Pons (tissue), 1 donor: Measurements from ENCODE around the gene CARS1.

ENCODE experiments used
- DNase-seq: peaks from one replicate; pipeline ENCODE4 v3.0.0-alpha.2; 2016; ENCODE audit warnings: low spot score

Gene CARS1

DNA sequence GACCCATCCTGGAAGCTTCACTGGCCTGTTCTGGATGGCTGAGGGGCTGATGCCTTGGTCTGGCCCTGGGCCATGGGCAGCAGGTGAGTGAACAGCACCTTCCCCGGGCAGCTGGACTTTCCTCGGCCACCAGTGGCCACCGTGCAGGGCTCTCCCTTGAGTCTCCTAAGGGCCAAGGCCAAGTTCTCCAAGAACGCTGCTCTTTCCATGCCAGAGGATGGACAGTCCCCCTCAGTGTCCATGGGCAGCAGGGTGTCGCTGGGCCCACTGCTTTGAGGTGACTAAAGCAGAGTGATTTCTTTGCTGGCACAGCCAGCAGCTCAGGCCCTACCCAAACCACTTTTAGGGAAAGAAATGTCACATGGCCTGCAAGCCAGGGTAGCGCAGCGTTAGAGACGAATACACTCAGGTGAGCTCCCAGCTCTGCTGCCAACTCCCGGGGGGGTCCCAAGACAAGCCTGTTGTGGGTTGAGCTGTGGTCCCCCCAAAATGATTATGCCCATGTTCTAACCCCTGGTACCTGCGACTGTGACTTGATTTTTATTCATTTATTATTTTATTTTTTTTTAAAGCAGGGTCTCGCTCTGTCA lies 3.3 kb upstream of the CARS1 start:
- no peak for DNase-seq

DNA sequence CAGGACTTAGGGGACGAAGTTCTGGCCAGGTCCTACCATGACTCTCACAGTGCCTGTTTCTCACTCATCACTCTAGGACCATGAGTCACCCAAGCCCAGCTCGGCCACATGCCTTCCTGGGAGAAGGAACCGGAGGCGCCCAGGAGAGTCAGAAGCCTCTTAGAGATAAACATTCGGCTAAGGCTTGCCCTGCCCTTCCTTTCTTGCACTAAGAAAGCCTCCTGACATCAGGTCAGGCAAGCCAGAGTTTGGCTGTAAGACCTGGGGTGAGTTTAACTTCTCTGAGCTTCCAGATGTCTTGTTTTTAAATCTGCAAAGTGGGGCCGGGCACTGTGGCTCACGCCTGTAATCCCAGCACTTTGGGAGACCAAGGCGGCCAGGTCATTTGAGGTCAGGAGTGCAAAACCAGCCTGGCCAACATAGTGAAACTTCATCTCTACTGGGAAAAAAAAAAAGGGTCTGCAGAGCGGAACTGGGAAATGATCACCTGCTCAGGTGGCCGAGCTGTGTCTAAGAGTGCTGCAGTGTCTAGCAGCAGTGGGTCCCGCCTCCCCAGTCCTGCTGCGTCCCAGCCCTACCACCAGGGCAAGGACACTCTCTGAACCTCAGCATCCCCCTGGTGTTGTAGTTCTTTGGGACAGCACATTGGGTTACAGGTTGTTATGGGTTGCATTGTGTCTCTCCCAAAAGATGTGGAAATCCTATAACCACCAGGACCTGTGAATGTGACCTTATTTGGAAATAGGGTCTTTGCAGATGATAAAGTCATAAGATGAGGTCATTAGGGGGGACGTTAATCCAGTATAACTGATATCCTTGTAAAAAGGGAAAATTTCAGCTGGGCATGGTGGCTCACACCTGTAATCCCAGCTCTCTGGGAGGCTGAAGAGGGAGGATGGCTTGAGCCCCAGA lies 1.8 kb upstream of the CARS1 start:
- no peak for DNase-seq

DNA sequence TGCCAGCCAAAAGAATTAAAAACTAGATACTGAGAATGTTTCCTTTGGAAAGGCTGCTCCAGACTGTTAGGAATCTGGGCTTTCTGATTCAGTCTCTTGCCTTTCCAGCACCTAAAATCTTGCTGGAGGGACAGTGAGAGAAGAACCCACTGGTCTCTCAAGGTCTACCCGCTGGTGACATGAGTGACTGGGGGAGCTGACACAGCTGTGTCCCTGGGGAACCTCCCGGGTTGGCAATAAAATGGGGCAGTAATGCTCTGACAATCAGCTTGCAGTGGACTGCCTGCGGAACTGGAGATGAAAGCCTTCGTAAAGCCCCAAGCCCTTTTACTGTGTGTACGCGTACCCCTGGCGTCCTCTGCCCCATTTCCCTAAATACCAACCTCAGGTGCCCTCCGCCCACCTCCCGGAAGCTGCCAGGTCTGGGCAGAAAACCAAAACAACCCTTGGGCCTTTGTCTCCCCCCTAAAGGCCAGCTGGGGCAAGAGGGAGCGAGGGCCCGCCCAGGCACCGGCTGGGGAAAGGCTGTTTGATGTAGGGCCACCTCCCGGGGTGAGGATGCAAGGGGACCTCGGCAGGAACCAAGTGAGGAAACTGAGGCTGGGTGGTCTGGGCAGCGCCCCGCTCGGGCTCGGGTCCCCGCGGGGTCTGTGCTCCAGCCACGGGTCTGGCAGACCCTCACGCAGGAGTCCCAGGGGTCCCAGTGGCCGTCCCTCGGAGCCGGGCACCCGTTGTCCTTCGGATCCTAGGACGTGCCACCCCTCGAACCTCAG lies 741 bp downstream of the CARS1 start:
- DNase-seq = no peak

GRCh38 chr11:3055891-3056290 lies 1.3 kb downstream of the CARS1 start:
- no peak for DNase-seq

DNA sequence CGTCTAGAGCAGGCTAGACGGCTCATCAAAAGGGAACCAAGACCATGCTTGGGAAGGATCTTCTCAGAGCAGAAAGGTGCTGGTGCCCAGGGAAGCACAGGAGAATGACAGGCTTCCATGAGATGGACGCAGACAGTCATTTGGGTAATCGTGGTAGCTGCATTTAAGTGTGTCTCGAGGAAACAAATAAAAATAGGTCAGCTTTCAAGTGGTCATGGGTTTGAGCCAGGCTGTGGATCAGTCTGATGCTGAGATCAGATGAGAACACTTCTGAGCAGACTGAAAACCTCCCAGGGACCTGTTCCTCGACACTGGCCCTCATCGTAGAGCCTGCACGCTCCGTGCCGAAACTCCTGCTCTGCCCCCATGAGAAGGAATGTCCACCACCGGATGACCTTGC lies 4.7 kb downstream of the CARS1 start:
- no peak for DNase-seq

DNA sequence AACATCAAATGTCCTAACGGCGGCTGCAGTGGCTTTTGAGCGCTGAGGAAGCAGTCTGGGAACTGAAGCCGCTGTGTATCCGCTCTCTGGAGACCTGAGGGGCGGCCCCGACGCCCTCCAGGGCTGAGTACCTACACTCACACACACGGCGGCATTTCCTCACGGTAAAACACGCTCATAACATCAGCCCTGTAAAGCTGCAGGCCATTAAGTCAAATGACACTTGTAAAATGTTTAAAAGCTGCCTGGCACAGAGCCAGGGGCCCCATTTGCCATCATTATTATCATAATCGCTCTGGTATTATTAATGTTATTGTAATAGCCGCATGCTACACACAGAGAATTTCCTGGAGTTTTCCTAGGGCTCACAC lies 5.1 kb downstream of the CARS1 start:
- DNase-seq = no peak

- no peak for DNase-seq
Observed at GRCh38 chr11:3051196-3052108, 5.8 kb downstream of the CARS1 start.

DNA sequence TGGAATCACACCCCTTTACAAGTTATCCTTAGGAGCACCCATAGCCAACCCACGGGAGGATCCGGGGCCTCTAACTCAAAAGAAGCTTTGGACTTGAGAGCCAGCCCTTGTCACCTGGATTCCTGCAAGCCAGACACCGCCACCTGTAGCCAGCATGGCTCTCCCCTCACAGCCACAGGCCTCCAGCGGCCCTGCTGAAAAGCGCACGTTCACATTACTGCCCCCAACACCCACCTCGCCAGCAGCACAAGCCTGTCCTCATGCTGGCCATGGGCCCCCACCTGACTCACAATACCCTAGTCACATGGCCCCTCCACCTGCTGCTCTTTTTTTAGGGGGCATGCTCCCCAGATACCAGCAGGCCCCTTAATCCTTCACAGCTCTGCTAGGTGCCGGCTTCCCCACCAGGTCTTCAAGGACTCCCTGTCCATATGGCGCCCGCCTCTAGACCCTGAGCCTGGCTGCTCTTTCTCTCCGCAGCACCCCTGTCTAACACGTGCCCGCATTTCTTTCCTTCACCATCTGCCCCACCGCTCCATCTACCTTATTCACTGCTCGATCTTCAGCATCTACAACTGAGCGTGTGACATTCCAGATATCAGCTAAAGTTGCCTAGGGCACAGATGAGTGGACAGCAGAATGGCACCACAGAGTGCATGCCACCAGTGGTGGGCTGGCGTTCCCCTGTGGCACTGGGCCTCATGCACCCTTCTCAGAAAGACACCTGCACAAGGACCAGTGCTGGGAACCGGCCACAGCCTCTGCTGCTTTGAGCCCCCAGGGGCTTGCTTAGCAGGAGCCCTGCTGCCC lies 6.6 kb downstream of the CARS1 start:
- no peak for DNase-seq

- DNase-seq = peak; percentile 94
Observed at GRCh38 chr11:3049430-3050243, 7.6 kb downstream of the CARS1 start.

GRCh38 chr11:3047637-3048036 lies 9.6 kb downstream of the CARS1 start:
- DNase-seq = no peak

- no peak for DNase-seq
Observed at GRCh38 chr11:3046641-3047040, 10.6 kb downstream of the CARS1 start.

DNA sequence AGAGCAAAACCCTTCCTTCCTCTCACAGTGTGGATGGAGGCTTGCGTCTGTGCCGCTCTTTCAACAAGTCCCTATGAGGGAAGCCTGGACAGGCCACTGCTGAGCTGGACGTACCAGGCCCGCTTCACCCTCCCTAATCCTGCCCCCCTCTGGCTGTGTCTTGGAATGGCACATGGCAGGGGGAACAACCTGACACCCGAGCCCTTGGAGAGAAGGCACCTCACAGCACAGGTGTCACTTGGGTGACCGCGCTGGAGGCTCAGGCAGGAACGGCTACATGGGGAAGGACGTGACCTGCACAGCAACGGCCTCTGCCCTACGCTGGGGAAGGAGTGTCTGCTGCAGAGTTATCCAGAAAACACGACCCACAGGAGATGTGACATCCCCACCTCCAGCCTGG lies 11.0 kb downstream of the CARS1 start:
- no peak for DNase-seq

DNA sequence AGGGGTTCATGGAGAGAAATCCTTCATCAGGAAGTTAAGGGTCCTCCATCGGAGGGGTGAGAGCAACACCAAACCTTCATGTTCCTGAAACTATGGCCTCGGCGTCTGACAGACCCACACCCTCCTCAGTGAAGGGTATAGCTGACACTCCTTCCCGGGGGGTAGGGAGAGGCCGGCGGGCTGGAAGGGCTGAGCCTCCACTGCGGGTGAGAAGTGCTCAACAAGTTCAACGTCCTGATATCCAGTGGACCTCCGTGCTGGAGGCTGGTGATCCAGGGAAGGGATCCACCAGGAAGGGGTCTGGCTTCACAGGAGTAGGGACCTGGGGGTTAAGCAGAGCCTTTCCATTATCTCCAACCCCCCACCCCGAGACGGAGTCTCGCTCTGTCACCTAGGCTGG lies 12.3 kb downstream of the CARS1 start:
- DNase-seq = no peak

DNA sequence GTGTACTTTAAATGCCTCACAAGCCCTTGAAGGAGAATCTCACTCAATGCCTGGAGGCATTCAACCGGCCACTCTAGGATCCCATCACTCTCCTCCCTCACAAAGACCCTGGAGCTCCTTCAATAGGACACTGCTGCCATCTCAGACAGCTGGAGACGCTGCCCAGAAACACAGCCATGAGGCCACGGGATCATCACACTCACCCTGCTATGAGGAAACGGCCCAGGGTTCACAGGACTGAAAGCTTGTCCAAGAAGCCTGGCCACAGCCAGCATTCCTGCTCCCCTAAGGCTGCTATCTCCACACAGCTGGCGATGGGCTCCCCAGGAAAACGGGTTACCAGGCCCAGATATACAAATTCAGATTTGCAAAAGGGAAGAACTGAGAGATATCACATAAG lies 13.2 kb downstream of the CARS1 start:
- DNase-seq = no peak

DNA sequence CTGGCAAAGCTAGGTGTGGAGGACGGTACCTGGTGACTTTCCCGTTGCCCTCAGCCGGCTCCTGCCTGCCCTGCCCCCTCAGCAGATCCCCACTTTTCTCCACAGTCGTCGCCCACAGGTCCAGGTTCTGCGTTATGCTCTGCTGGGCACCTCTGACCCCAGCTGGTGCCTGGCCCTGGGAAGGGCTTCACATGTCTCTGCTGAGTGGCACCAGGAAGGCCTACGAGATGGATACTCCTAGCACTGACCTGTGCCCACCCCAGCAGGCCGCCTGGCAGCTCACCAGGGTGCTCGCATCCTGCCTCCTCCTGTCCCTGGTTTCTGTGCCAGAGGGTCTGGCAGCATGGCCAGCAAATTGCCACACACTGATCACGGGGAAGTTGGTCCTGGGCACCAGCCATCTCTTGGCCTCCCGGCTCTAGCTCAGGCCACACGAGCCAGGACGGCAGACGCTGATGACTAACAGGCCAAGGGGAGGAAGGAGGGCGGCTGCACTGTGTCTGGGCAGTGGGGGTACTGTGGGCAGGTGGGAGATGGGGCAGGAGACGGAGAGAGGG lies 13.8 kb downstream of the CARS1 start:
- DNase-seq = no peak

- DNase-seq = no peak
Observed at GRCh38 chr11:3042496-3043314, 14.5 kb downstream of the CARS1 start.

DNA sequence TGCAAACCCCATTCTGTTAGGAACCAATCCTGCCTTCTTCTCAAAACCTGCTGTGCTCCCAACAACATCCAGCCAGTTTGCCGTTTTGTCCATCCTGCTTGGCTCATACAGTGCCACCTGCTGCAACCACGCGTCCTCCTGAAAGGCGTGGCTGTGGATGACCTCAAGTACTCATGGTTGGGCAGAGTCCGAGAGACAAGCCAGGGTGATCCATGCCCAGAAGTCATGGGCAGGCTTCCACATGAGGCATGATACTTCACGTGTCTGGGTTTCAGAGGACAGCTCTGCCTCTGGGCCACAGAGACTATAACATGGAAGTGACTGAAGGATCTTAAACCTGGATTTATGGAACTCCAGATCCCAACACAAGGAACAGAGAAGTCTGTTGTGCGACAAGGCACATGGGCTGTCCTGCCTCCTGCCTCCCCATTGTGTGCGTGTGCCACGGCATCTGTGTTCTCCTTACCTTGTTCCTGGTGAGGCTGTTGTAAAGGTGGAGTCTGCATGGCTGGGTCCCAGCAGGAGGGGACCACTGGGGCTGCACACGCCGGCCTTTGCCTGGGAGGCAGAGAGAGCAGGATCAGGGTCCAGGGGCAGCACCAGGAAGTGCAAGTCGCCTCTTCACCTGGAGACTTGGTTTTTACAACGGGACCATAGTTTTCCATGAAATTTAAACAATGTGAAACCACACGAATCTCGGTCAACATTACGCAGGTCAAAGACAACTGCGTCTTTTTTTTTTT lies 15.4 kb downstream of the CARS1 start:
- no peak for DNase-seq

DNA sequence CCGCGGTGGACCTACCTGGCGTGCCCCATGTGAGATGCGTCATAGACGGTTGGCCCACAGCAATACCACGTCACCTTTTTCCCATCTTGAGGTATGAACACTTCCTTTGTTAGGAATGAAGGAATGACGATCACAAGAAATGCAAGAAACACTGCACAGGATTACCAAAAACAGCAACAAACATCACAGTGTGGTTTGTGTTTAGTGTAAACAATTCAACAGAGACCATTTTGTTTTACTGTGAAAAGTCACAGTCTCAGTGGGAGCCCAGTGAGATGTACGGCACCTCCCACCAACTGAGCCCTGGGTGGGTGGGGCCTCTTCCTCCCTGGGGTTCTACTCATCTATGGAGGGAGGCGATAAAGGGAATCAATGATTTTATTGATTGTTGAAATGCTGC lies 16.3 kb downstream of the CARS1 start:
- no peak for DNase-seq
